ENCODE measurements around the gene LY6G6D. TPM values are rescaled to one million over a fixed set of nuclear protein-coding genes. Genes with fewer than 3 reads are reported as not detected.

LY6G6D gene
- total and polyA plus RNA-seq, 7 experiments from 2014 or later = not detected

- Mint-ChIP-seq H3K9me3 (peaks cover 0 to 3% (median 0%) of the 10 kb centered on the region in 11 donors), H3K36me3 (peaks cover 0 to 19% (median 5%) of the 10 kb centered on the region in 5 donors), H3K4me1 (peaks cover 4 to 35% (median 16%) of the 10 kb centered on the region in 7 donors), H3K27ac (no peak overlapping the region), H3K4me3 (no peak overlapping the region), H3K27me3 (no peaks in the 10 kb centered on the region)
- no peak overlapping the region for H3K4me3 ChIP-seq (ENCODE audit: low read length)
- DNase-seq (no peak), ATAC-seq (no peak)
- POLR2A ChIA-PET = no interaction called here
- CTCF ChIA-PET = interaction anchor here (0.6 kb wide), 1 partner anchor 108 kb away, joined by 3 read pairs; no protein-coding TSS in a partner anchor
- no peaks in the 10 kb centered on the region for H3K9me3 ChIP-seq (ENCODE audit: control insufficient read depth in 2 of 3, low read length in 3 of 3)
- no peaks in the 10 kb centered on the region for H3K27me3 ChIP-seq (ENCODE audit: control insufficient read depth in 2 of 2, insufficient read depth in 2 of 2, low read length in 2 of 2)
- no peaks in the 10 kb centered on the region for H3K36me3 ChIP-seq (ENCODE audit: control insufficient read depth in 2 of 3, insufficient read depth in 3 of 3, low read length in 3 of 3)
- intact Hi-C loops (cut with micrococcal nuclease) = no loop called here
- no peak overlapping the region for H3K27ac ChIP-seq (ENCODE audit: low read depth, low read length)
- peaks cover 3 to 9% of the 10 kb centered on the region in 2 donors for H3K4me1 ChIP-seq (ENCODE audit: control insufficient read depth in 2 of 2, insufficient read depth in 2 of 2, low read length in 2 of 2)
Measured at GRCh38 chr6:31765910-31766794, 51.0 kb downstream of the LY6G6D start.

GRCh38 chr6:31767096-31767645, 52.0 kb downstream of the LY6G6D start:
- Histone ChIP-seq H3K27me3 (ENCODE audit: control insufficient read depth in 2 of 2, insufficient read depth in 2 of 2, low read length in 2 of 2) (no peaks in the 10 kb centered on the region), H3K4me3 (ENCODE audit: low read length) (no peak overlapping the region), H3K9me3 (ENCODE audit: control insufficient read depth in 2 of 3, low read length in 3 of 3) (no peaks in the 10 kb centered on the region), H3K4me1 (ENCODE audit: control insufficient read depth in 2 of 2, insufficient read depth in 2 of 2, low read length in 2 of 2) (peaks cover 11 to 18% of the 10 kb centered on the region in 2 donors), H3K27ac (ENCODE audit: low read depth, low read length) (no peak overlapping the region), H3K36me3 (ENCODE audit: control insufficient read depth in 2 of 3, insufficient read depth in 3 of 3, low read length in 3 of 3) (no peaks in the 10 kb centered on the region)
- ChIA-PET CTCF (interaction anchor here (0.6 kb wide), 2 partner anchors 109 to 236 kb away, joined by 3 read pairs; no protein-coding TSS in a partner anchor), POLR2A (no interaction called here)
- peak overlapping the region in 1 of 9 donors; percentile 53 for H3K27ac Mint-ChIP-seq
- peaks cover 4 to 42% (median 25%) of the 10 kb centered on the region in 7 donors for H3K4me1 Mint-ChIP-seq
- peaks cover 0 to 5% (median 0%) of the 10 kb centered on the region in 11 donors for H3K9me3 Mint-ChIP-seq
- peaks cover 0 to 20% (median 3%) of the 10 kb centered on the region in 5 donors for H3K36me3 Mint-ChIP-seq
- no peaks in the 10 kb centered on the region for H3K27me3 Mint-ChIP-seq
- ATAC-seq (no peak), DNase-seq (no peak)
- intact Hi-C loops (cut with micrococcal nuclease) = no loop called here
- H3K4me3 Mint-ChIP-seq = no peak overlapping the region

Small RNAs within 50 kb of the gene (microRNA-seq; reads per million reads assigned to microRNA genes)
- gene MIR4646 (ENCODE audit: borderline microRNAs expressed) = not detected

Other genes starting within 250 kb of the LY6G6D start
Only the 30 nearest of the 41 such genes appear.
- 100 to 1,000 TPM in 1 of 5 experiments, 10 to 100 TPM in 4; 12.3 to 110 (median 20.2) TPM for gene LTA, start 143.1 kb upstream of the LY6G6D start, total RNA-seq
- 10 to 100 TPM; 24.0 to 27.5 TPM for gene LTA, start 143.1 kb upstream of the LY6G6D start, polyA plus RNA-seq
- 100 to 1,000 TPM in 1 of 5 experiments, 10 to 100 TPM in 1, 1 to 10 TPM in 3; 5.4 to 125 (median 8.7) TPM for gene TNF, start 139.8 kb upstream of the LY6G6D start, total RNA-seq
- gene TNF, start 139.8 kb upstream of the LY6G6D start, polyA plus RNA-seq = 1 to 10 TPM in 1 of 2 donors, under 1 TPM in 1; 0.73 to 1.1 TPM
- 1,000 to 10,000 TPM in 1 of 5 experiments, 100 to 1,000 TPM in 4; 370 to 1,909 (median 670) TPM for gene LTB, start 132.9 kb upstream of the LY6G6D start, total RNA-seq
- 1,000 to 10,000 TPM; 1,970 to 2,371 TPM for gene LTB, start 132.9 kb upstream of the LY6G6D start, polyA plus RNA-seq
- gene LST1, start 129.1 kb upstream of the LY6G6D start, total RNA-seq = 100 to 1,000 TPM in 2 of 5 experiments, 10 to 100 TPM in 3; 15.1 to 234 (median 32.0) TPM
- 10 to 100 TPM in 1 of 2 donors, 1 to 10 TPM in 1; 8.4 to 15.3 TPM for gene LST1, start 129.1 kb upstream of the LY6G6D start, polyA plus RNA-seq
- gene NCR3, start 122.3 kb upstream of the LY6G6D start, total RNA-seq = 10 to 100 TPM in 2 of 5 experiments, 1 to 10 TPM in 2, under 1 TPM in 1; 0.97 to 47.1 (median 6.7) TPM
- gene NCR3, start 122.3 kb upstream of the LY6G6D start, polyA plus RNA-seq = 10 to 100 TPM; 11.0 to 19.7 TPM
- 100 to 1,000 TPM in 1 of 5 experiments, 10 to 100 TPM in 4; 33.1 to 160 (median 62.0) TPM for gene AIF1, start 100.1 kb upstream of the LY6G6D start, total RNA-seq
- gene AIF1, start 100.1 kb upstream of the LY6G6D start, polyA plus RNA-seq = 100 to 1,000 TPM; 140 to 182 TPM
- 100 to 1,000 TPM; 203 to 238 (median 226) TPM for gene PRRC2A, start 94.6 kb upstream of the LY6G6D start, total RNA-seq
- 1 to 10 TPM; 3.9 to 8.2 TPM for gene PRRC2A, start 94.6 kb upstream of the LY6G6D start, polyA plus RNA-seq
- 100 to 1,000 TPM; 260 to 321 (median 280) TPM for gene BAG6, start 62.7 kb upstream of the LY6G6D start, total RNA-seq
- gene BAG6, start 62.7 kb upstream of the LY6G6D start, polyA plus RNA-seq = 10 to 100 TPM; 14.4 to 24.3 TPM
- 1 to 10 TPM in 4 of 5 experiments, under 1 TPM in 1; 0.78 to 4.3 (median 2.8) TPM for gene APOM, start 59.5 kb upstream of the LY6G6D start, total RNA-seq
- gene APOM, start 59.5 kb upstream of the LY6G6D start, polyA plus RNA-seq = 1 to 10 TPM; 3.8 to 5.0 TPM
- gene C6orf47, start 54.6 kb upstream of the LY6G6D start, total RNA-seq = 10 to 100 TPM; 14.0 to 32.8 (median 23.2) TPM
- gene C6orf47, start 54.6 kb upstream of the LY6G6D start, polyA plus RNA-seq = 10 to 100 TPM; 22.3 to 33.7 TPM
- 10 to 100 TPM; 12.8 to 35.1 (median 28.9) TPM for gene GPANK1, start 50.4 kb upstream of the LY6G6D start, total RNA-seq
- 10 to 100 TPM; 24.0 to 27.2 TPM for gene GPANK1, start 50.4 kb upstream of the LY6G6D start, polyA plus RNA-seq
- 100 to 1,000 TPM; 101 to 215 (median 133) TPM for gene CSNK2B, start 49.3 kb upstream of the LY6G6D start, total RNA-seq
- 100 to 1,000 TPM; 260 to 275 TPM for gene CSNK2B, start 49.3 kb upstream of the LY6G6D start, polyA plus RNA-seq
- 10 to 100 TPM; 27.7 to 51.0 (median 42.9) TPM for gene LY6G5B, start 45.4 kb upstream of the LY6G6D start, total RNA-seq
- gene LY6G5B, start 45.4 kb upstream of the LY6G6D start, polyA plus RNA-seq = not detected
- 1 to 10 TPM; 2.4 to 4.3 (median 3.1) TPM for gene LY6G5C, start 34.3 kb upstream of the LY6G6D start, total RNA-seq
- gene LY6G5C, start 34.3 kb upstream of the LY6G6D start, polyA plus RNA-seq = 10 to 100 TPM in 1 of 2 donors, 1 to 10 TPM in 1; 6.4 to 10.2 TPM
- 10 to 100 TPM; 60.1 to 71.7 (median 65.2) TPM for gene ABHD16A, start 12.0 kb upstream of the LY6G6D start, total RNA-seq
- gene ABHD16A, start 12.0 kb upstream of the LY6G6D start, polyA plus RNA-seq = 10 to 100 TPM; 31.1 to 42.5 TPM
- gene LY6G6F, start 8.5 kb upstream of the LY6G6D start, total RNA-seq = under 1 TPM in 1 of 5 experiments, not detected in 4; 0.56 TPM
- not detected for gene LY6G6F, start 8.5 kb upstream of the LY6G6D start, polyA plus RNA-seq
- gene LY6G6C, start 6.4 kb downstream of the LY6G6D start, total RNA-seq = 1 to 10 TPM in 1 of 5 experiments, not detected in 4; 1.2 TPM
- not detected for gene LY6G6C, start 6.4 kb downstream of the LY6G6D start, polyA plus RNA-seq
- 1 to 10 TPM in 1 of 5 experiments, under 1 TPM in 4; 0.12 to 4.7 (median 0.64) TPM for gene MPIG6B, start 8.0 kb downstream of the LY6G6D start, total RNA-seq
- 1 to 10 TPM in 1 of 2 donors, under 1 TPM in 1; 0.20 to 2.3 TPM for gene MPIG6B, start 8.0 kb downstream of the LY6G6D start, polyA plus RNA-seq
- 10 to 100 TPM in 2 of 5 experiments, 1 to 10 TPM in 3; 4.9 to 31.4 (median 7.1) TPM for gene DDAH2, start 14.0 kb downstream of the LY6G6D start, total RNA-seq
- 10 to 100 TPM; 13.1 to 15.3 TPM for gene DDAH2, start 14.0 kb downstream of the LY6G6D start, polyA plus RNA-seq
- 100 to 1,000 TPM in 2 of 5 experiments, 10 to 100 TPM in 3; 29.3 to 494 (median 58.2) TPM for gene CLIC1, start 21.2 kb downstream of the LY6G6D start, total RNA-seq
- 100 to 1,000 TPM; 102 to 122 TPM for gene CLIC1, start 21.2 kb downstream of the LY6G6D start, polyA plus RNA-seq
- 10 to 100 TPM; 10.3 to 52.2 (median 11.4) TPM for gene MSH5, start 24.7 kb downstream of the LY6G6D start, total RNA-seq
- gene MSH5, start 24.7 kb downstream of the LY6G6D start, polyA plus RNA-seq = 1 to 10 TPM in 1 of 2 donors, under 1 TPM in 1; 0.51 to 2.6 TPM
- gene SAPCD1, start 47.3 kb downstream of the LY6G6D start, total RNA-seq = 10 to 100 TPM in 1 of 5 experiments, 1 to 10 TPM in 4; 2.3 to 11.1 (median 3.3) TPM
- gene SAPCD1, start 47.3 kb downstream of the LY6G6D start, polyA plus RNA-seq = not detected
- 1 to 10 TPM in 3 of 5 experiments, under 1 TPM in 2; 0.53 to 4.5 (median 1.1) TPM for gene VWA7, start 62.0 kb downstream of the LY6G6D start, total RNA-seq
- not detected for gene VWA7, start 62.0 kb downstream of the LY6G6D start, polyA plus RNA-seq
- gene VARS1, start 80.4 kb downstream of the LY6G6D start, total RNA-seq = 10 to 100 TPM; 34.3 to 84.2 (median 53.2) TPM
- gene VARS1, start 80.4 kb downstream of the LY6G6D start, polyA plus RNA-seq = 10 to 100 TPM; 32.2 to 44.8 TPM
- gene LSM2, start 91.6 kb downstream of the LY6G6D start, total RNA-seq = 10 to 100 TPM; 22.9 to 94.5 (median 29.2) TPM
- 10 to 100 TPM; 58.9 to 67.9 TPM for gene LSM2, start 91.6 kb downstream of the LY6G6D start, polyA plus RNA-seq
- 1 to 10 TPM; 3.3 to 5.5 (median 4.7) TPM for gene HSPA1L, start 99.9 kb downstream of the LY6G6D start, total RNA-seq
- gene HSPA1L, start 99.9 kb downstream of the LY6G6D start, polyA plus RNA-seq = 1 to 10 TPM; 2.3 to 3.6 TPM
- gene HSPA1A, start 100.2 kb downstream of the LY6G6D start, total RNA-seq = 100 to 1,000 TPM in 1 of 5 experiments, 10 to 100 TPM in 3, 1 to 10 TPM in 1; 6.7 to 125 (median 30.3) TPM
- gene HSPA1A, start 100.2 kb downstream of the LY6G6D start, polyA plus RNA-seq = 10 to 100 TPM; 26.0 to 52.5 TPM
- 10 to 100 TPM in 4 of 5 experiments, 1 to 10 TPM in 1; 8.6 to 68.9 (median 28.9) TPM for gene HSPA1B, start 112.4 kb downstream of the LY6G6D start, total RNA-seq
- 1 to 10 TPM; 2.8 to 3.6 TPM for gene HSPA1B, start 112.4 kb downstream of the LY6G6D start, polyA plus RNA-seq
- gene NEU1, start 147.5 kb downstream of the LY6G6D start, total RNA-seq = 10 to 100 TPM; 18.6 to 35.0 (median 20.1) TPM
- 10 to 100 TPM; 13.6 to 19.9 TPM for gene NEU1, start 147.5 kb downstream of the LY6G6D start, polyA plus RNA-seq
- not detected for gene SLC44A4, start 163.6 kb downstream of the LY6G6D start, total RNA-seq
- not detected for gene SLC44A4, start 163.6 kb downstream of the LY6G6D start, polyA plus RNA-seq

Data from naive thymus-derived CD4-positive, alpha-beta T cell (primary cell).